RPMI8226 (cell line): ENCODE results near the gene CLEC3A.
"Not testable (repeated sequence)": the region's sequence is repeated elsewhere in the genome, so short reads cannot be mapped to it uniquely, and the experiment has no call there.

ENCODE experiments used
- DNase-seq: peaks from one replicate; pipeline ENCODE4 v3.0.0-alpha.2; 2015

The CLEC3A gene

GRCh38 chr16:78022347-78023060 lies at the start of gene CLEC3A:
Gene CLEC3A, plus strand, starts transcription at chr16:78022548. Its CDS starts 79 bp downstream, at chr16:78022627.
- no peak for DNase-seq

GRCh38 chr16:77974883-77975282 lies 47.5 kb upstream of the CLEC3A start:
- DNase-seq, result peak; percentile 46

GRCh38 chr16:77975942-77976341 lies 46.4 kb upstream of the CLEC3A start:
- DNase-seq, result no peak

GRCh38 chr16:77977339-77977738 lies 45.0 kb upstream of the CLEC3A start:
- no peak for DNase-seq

GRCh38 chr16:77985111-77985510 lies 37.2 kb upstream of the CLEC3A start:
- DNase-seq, result no peak

- no peak for DNase-seq
These were observed 36.2 kb upstream of the CLEC3A start for GRCh38 chr16:77986011-77986740.

- DNase-seq, result no peak
These were observed 34.5 kb upstream of the CLEC3A start for GRCh38 chr16:77987810-77988209.

GRCh38 chr16:77989846-77990245 lies 32.5 kb upstream of the CLEC3A start:
- no peak for DNase-seq

GRCh38 chr16:77991701-77992100 lies 30.6 kb upstream of the CLEC3A start:
- no peak for DNase-seq

- DNase-seq, result not testable (repeated sequence)
These were observed 30.0 kb upstream of the CLEC3A start for GRCh38 chr16:77992381-77992780.

- no peak for DNase-seq
These were observed 29.0 kb upstream of the CLEC3A start for GRCh38 chr16:77993111-77993985.

GRCh38 chr16:77995843-77996455 lies 26.4 kb upstream of the CLEC3A start:
- DNase-seq, result no peak

- no peak for DNase-seq
These were observed 23.9 kb upstream of the CLEC3A start for GRCh38 chr16:77998350-77999023.

GRCh38 chr16:78001451-78002025 lies 20.8 kb upstream of the CLEC3A start:
- no peak for DNase-seq

GRCh38 chr16:78002915-78003538 lies 19.3 kb upstream of the CLEC3A start:
- DNase-seq, result peak; percentile 86

GRCh38 chr16:78004517-78004916 lies 17.8 kb upstream of the CLEC3A start:
- DNase-seq, result no peak

- DNase-seq, result peak; percentile 38
These were observed 16.5 kb upstream of the CLEC3A start for GRCh38 chr16:78005881-78006280.

- DNase-seq, result no peak
These were observed 15.2 kb upstream of the CLEC3A start for GRCh38 chr16:78007121-78007520.

GRCh38 chr16:78024159-78024558 lies 1.8 kb downstream of the CLEC3A start:
- no peak for DNase-seq

GRCh38 chr16:78025631-78026030 lies 3.3 kb downstream of the CLEC3A start:
- DNase-seq, result no peak

- no peak for DNase-seq
These were observed 5.7 kb downstream of the CLEC3A start for GRCh38 chr16:78028018-78028417.
